Measurements from ENCODE around the gene MLN.

The MLN gene

DNA sequence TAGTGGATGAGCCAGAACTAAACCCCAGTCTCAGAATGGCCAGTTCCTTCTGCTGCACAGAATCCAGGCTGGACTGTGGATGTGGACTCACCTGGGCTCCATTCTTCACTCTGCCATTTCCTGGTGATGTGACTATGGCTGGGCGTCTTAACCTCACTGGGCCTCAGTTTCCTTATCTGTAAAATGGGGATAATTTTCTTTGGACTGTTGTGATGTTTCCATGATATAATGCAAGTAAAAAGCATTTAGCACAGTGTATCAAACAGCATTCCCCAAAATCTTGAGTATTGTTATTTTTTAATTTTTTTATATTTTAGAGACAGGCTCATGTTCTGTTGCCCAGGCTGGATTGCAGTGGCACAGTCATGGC is 51.2 kb downstream of the MLN start:
- DNase-seq (ENCODE audit: low read depth) = no peak

DNA sequence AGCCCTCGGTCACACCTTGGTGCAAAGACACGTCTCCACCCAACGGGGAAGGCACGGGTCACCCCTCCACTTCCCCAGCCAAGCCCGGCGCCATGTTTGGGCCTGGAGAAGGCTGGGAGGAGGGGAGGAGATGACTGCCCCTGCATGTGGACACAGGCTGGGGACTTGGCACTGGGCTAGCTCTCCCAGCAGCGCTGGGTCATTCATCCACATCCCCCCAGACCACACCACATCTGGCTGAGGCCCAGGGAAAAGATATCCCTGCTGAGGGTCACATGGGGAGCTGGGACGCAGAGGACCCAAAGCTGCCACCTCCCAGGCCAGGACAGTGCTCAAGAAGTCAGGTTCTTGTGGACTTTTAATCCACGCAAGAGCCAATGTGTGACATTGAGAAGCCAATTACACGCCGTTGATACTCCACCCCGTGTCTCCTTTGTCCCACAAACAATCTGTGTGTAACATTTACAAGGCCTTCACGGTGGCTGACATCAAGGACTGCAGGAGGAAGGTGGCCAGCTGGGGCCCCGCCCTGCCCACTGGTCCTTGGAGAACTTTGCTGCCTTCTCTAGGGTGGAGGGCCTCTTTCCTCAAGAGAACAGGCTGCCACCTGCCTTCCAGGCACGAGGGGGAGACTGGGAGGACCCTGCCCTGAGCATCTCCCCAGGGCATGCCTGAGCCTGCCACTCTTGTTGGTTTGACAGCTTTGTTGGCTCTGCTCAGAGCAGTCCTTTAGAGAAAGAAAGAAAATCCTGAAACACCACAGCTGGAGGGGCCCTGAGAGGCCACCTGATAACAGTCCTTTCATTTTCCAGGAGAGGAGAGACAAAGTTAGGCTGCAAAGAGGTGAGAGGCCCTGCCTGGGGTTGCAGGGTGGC is 51.8 kb downstream of the MLN start:
- DNase-seq (ENCODE audit: low read depth) = no peak

DNA sequence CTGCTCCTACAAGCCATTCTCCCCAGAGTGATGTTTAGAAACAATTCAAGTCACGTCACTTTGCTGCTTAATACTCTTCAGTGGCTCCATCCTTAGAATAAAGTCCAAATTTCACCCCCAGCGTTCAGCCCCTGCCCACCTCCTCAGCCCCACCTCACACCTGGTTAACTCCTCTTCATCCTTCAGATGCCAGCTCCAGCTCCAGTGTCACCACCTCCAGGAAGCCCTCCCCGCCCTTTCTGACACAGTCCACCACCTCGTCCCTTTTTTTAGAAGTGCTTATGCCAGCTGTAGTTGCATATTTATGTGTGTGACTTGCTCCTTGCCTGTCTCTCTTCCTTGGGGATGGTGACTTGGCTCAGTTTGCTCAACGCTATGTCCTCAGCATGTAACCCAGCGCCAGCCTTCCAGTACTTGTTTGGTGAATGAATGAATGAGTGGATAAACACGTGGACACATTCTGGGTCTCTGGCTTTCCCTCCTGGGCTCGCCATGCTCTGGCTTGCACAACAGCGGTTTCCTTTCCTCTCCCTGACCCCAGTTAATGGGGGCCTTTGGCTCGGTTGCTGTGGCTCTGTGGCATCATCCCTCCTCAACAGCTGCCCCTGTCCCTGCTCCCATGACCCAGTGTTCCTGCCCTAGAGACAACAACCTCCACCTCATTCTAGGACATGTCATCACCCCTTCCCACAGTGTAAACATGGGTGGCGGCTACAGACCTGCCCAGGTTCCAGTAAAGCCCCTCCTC is 53.4 kb downstream of the MLN start:
- DNase-seq (ENCODE audit: low read depth) = no peak

DNA sequence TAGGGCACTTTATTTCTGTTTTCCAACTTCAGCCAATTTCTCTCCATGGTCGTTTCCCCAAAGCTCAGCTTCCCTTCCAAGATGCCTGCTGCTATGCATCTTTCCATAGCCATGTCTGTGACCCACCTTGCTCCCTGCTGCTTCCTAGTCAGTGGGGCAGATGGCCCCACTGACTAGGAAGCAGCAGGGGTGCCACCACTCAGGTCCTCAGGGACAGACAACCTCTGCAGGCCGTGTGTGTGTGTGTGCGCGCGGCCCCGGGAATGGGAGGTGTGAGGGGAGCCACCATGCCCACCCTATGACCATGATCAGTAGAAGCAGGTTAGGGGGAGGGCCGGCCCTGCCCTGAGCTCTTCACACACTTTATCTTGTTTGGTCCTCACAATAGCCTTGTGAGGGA is 54.4 kb downstream of the MLN start:
- DNase-seq (ENCODE audit: low read depth) = no peak

DNA sequence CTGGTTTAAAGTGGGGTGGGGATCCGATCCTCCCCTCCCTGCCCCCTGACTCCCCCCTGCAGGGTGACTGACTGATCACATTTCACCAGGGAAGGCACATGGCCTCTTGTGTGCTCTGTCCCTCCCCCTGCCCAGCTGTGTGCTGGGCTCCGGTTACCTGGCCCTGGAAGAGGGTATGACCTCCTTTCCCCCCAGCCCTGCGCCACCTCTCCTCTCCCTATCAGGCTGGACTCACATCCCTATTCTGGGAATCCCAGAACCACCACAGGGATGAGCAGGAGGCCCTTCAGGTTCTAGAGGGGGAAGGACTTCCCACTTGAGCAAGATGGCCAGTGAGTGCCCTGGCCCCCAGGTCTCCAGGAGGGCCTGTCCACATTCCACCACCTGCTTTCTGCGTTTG is 55.0 kb downstream of the MLN start:
- DNase-seq (ENCODE audit: low read depth) = no peak

DNA sequence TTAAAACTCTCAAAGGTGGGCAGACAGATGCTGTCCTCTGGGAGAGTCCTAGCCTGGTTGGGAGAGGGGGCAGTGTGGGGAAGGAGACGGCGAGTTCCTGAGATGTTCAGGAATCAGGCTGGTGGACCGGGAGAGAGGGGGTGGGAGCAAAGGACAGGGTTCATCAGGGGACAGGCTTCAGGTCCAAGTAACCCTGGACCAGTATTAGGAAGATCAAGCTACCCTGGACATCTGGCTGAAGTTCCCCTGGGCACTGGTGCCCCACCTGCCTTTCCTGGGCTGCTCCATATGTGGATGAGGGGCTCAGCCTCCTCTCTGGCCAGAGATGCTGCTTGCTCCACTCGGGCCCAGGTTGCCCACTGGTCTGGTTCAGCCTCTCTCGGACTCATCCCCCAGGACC is 56.0 kb downstream of the MLN start:
- no peak for DNase-seq (ENCODE audit: low read depth)

DNA sequence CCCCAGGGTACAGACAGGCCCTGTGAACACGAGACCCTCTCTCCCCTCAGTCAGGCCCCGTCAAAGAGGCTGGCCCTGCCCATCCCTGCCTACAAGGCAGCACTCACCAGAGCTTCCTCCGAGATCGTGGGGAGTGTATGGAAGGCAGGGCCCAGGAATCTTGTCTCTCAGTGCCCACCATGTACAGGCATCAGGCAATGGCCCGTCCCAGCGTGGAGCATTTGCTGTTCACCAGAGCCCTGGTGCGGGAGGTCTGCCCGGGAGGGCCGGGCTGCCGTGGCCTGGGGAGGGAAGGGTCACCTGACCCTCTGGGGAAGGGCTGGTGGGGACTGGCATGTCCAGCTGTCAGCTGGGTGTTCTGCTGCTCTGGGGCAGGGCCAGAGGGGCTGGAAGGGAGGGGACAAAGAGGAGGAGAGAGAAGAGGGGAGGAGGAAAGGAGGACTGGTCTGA is 57.1 kb downstream of the MLN start, which contains the start of gene IP6K3:
IP6K3 (minus strand) TSS at position 255 of the 450 bp plus-strand sequence. CDS start 11,429 bp downstream, outside the sequence.
- DNase-seq (ENCODE audit: low read depth) = no peak

DNA sequence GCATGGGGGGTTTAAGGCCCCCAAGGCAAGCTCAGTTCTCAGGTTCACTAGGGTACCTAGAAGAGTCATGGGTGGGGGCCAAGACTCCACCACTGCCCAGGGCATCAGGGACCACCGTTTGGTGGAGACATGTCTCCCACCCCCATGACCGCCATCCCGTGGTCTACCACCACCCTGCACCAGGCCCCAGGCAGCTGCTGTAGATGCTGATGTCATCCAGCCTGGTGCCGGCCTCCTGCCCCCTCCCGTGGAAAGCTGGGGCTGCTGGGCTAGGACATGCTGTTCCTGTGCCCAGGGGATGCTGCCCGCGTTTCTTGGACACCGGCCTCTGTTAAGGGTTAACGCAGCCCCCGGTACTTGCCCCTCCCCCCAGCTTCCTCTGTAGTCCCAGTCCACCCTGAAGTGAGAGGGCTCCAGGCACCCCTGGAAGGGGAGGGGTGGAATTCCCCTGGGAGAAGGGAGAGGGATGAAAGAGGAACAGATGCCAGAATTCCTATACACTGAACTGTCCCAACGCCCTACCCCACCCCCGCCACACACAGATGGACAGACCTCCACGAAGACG is 57.7 kb downstream of the MLN start:
- no peak for DNase-seq (ENCODE audit: low read depth)

DNA sequence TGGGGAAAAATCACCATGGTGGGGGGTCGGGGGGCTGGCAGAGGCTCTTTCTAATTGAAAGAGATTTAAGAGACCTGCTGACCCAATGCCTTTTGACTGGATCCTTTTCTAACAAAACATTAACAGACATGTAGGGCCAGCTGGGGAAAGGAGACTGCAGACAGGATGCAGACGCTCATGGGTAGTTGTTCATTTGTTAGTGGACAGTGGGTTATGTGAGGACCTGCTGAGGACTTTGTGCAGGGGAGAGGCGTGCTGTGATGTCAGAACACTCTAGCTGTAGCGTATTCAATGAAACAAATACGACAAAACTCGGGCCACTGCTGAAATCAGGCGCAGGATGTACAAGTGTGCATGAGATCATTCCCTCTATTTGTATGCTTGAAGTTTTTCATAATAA is 58.3 kb downstream of the MLN start:
- no peak for DNase-seq (ENCODE audit: low read depth)

DNA sequence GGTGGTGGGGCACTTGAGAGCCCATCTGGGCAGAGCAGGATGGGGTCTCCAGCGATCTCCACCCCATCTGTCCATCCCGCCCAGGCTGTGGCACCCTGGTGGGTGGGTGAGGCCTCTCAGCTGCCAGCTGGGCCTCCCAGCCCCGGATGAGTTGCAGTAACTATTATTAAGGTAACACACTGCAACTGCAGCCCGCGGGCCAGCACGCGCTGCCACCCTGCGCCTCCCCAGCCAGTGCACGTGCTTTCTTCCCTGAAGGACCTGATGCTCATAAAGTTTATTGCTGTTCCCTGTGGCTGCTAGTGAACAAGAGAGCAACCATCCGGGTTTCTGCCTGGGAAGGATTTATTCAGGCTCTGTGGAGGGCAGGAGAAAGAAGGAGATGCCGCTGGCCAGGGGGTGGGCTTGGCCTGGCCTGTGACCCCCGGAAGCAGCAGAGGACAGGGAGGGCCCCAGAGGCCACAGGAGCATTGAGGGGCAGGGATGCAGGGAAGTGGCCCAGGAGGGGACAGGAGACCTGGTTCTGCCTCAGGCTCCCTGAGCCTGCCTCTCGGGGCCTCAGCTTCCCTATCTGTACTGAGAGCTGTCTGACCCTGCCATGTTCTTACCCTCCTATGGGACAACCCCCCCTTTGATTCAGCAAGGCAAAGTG is 58.8 kb downstream of the MLN start:
- DNase-seq (ENCODE audit: low read depth) = no peak

Measured in activated T-helper 1 cell treated with Interleukin-2 at 50 U/mL for 16 hours (primary cell).